GM12878 (cell line): ENCODE data around the gene GJD3. TPM values are rescaled to one million over a fixed set of nuclear protein-coding genes. Genes with fewer than 3 reads are reported as not detected.

ENCODE experiments used
- EP300 ChIP-seq, 2 experiments: fragments of 150-350 bp in 1 of 2; IDR thresholded peaks; 2 replicates each; pipeline ENCODE4 v1.6.1; 2011 to 2012; ENCODE audit warnings: low read depth in 2 of 2, low read length in 2 of 2, borderline replicate concordance in 1 of 2, improper control_type of control experiment in 1 of 2, inconsistent platforms in 1 of 2; ENCODE audit not compliant: control insufficient read depth in 1 of 2
- ETV6 ChIP-seq, 2 experiments: fragments of 450-650 bp in 1 of 2; IDR thresholded peaks in 1 of 2; conservative IDR thresholded peaks in 1 of 2; 2 replicates each; pipeline ENCODE4 v1.6.1; 2014; ENCODE audit warnings: antibody characterized with exemption in 1 of 2, borderline replicate concordance in 1 of 2, low read depth in 1 of 2, mild to moderate bottlenecking in 1 of 2, moderate library complexity in 1 of 2
- FOXM1 ChIP-seq: IDR thresholded peaks from 2 replicates; pipeline ENCODE4 v1.6.1; 2012; ENCODE audit warnings: low read depth, mild to moderate bottlenecking, inconsistent platforms, low read length, moderate library complexity
- GABPA ChIP-seq: IDR thresholded peaks from 2 replicates; pipeline ENCODE4 v1.6.1; 2014; ENCODE audit warnings: antibody characterized with exemption, low read depth, mild to moderate bottlenecking, inconsistent platforms
- GATAD2B ChIP-seq: fragments of 450-650 bp; conservative IDR thresholded peaks from 2 replicates; pipeline ENCODE4 v1.6.1; 2017; ENCODE audit warnings: low read depth, mild to moderate bottlenecking, moderate library complexity
- HDAC6 ChIP-seq: fragments of 200-600 bp; sonication (generic); IDR thresholded peaks from one replicate; pipeline ENCODE4 v1.8.0; 2017; ENCODE audit warnings: antibody characterized with exemption; ENCODE audit not compliant: unreplicated experiment
- IKZF1 ChIP-seq: fragments of 450-650 bp; conservative IDR thresholded peaks from 2 replicates; pipeline ENCODE4 v1.6.1; 2017; ENCODE audit warnings: antibody characterized with exemption, mild to moderate bottlenecking
- IKZF2 ChIP-seq, 2 experiments: fragments of 450-650 bp; IDR thresholded peaks; 2 replicates each; pipeline ENCODE4 v1.6.1; 2017; ENCODE audit warnings: mild to moderate bottlenecking in 2 of 2, moderate library complexity in 2 of 2
- MTA2 ChIP-seq: fragments of 450-650 bp; IDR thresholded peaks from 2 replicates; pipeline ENCODE4 v1.6.1; 2016; ENCODE audit warnings: low read depth, mild to moderate bottlenecking, moderate library complexity
- NBN ChIP-seq: fragments of 450-650 bp; IDR thresholded peaks from 2 replicates; pipeline ENCODE4 v1.6.1; 2016
- NFYB ChIP-seq: IDR thresholded peaks from 2 replicates; pipeline ENCODE4 v1.6.1; 2011; ENCODE audit warnings: low read depth, mild to moderate bottlenecking, low read length, improper control_type of control experiment, moderate library complexity; ENCODE audit not compliant: insufficient read depth
- NKRF ChIP-seq: fragments of 450-650 bp; conservative IDR thresholded peaks from 2 replicates; pipeline ENCODE4 v1.6.1; 2017; ENCODE audit warnings: mild to moderate bottlenecking, moderate library complexity
- NRF1 ChIP-seq: conservative IDR thresholded peaks from 2 replicates; pipeline ENCODE4 v1.6.1; 2011; ENCODE audit warnings: mild to moderate bottlenecking, low read depth, low read length, improper control_type of control experiment
- POLR2AphosphoS5 ChIP-seq: IDR thresholded peaks from 2 replicates; pipeline ENCODE4 v1.6.1; 2011; ENCODE audit warnings: mild to moderate bottlenecking, low read length, inconsistent platforms
- POU2F2 ChIP-seq: IDR thresholded peaks from 3 replicates; pipeline ENCODE4 v1.6.1; 2011; ENCODE audit warnings: low read depth, mild to moderate bottlenecking, low read length, borderline replicate concordance
- RAD51 ChIP-seq: fragments of 450-650 bp; IDR thresholded peaks from 2 replicates; pipeline ENCODE4 v1.6.1; 2016; ENCODE audit warnings: moderate library complexity, mild to moderate bottlenecking, inconsistent platforms
- SKIL ChIP-seq: fragments of 450-650 bp; IDR thresholded peaks from 2 replicates; pipeline ENCODE4 v1.6.1; 2017; ENCODE audit warnings: mild to moderate bottlenecking, low read depth, inconsistent platforms; ENCODE audit not compliant: poor library complexity, severe bottlenecking
- TCF7 ChIP-seq: IDR thresholded peaks from 2 replicates; pipeline ENCODE4 v1.6.1; 2014; ENCODE audit warnings: antibody characterized with exemption, borderline replicate concordance
- USF2 ChIP-seq: IDR thresholded peaks from 2 replicates; pipeline ENCODE4 v1.6.1; 2011; ENCODE audit warnings: low read depth, low read length, improper control_type of control experiment, borderline replicate concordance
- ZBTB4 ChIP-seq: fragments of 450-650 bp; formaldehyde crosslinking; IDR thresholded peaks from 2 replicates; pipeline ENCODE4 v1.4.0; 2022; ENCODE audit warnings: mild to moderate bottlenecking, moderate library complexity
- ZNF384 ChIP-seq: IDR thresholded peaks from 2 replicates; pipeline ENCODE4 v1.6.1; 2012; ENCODE audit warnings: low read depth, mild to moderate bottlenecking, low read length, improper control_type of control experiment, borderline replicate concordance
- polyA plus RNA-seq, 11 experiments: library from polyadenylated mRNA; depleted of rRNA in 4 of 11; unstranded in 6 of 11; stranded (reverse) in 5 of 11; fragments of >200 nt; fragmentation: Nextera tagmentation in 4 of 11; fragmentation: Illumina TruSeq in 1 of 11; extraction: Ambion mirVana in 4 of 11; extraction: Trizol in 1 of 11; gene quantifications; 1 replicate in 1 of 11; 2 replicates in 10 of 11; pipeline versions ENCODE4 v1.2.1 to v1.2.3, GENCODE V29; 2011 to 2016; ENCODE audit warnings: inconsistent platforms in 2 of 11, missing spikeins in 2 of 11, low read depth in 1 of 11
- total RNA-seq, 4 experiments: library from RNA; depleted of rRNA in 3 of 4; stranded (reverse); fragments of >200 nt in 3 of 4; fragmentation: Illumina TruSeq in 1 of 4; extraction: Trizol in 1 of 4; gene quantifications; 2 replicates each; pipeline versions ENCODE4 v1.2.1 to v1.2.3, GENCODE V29; 2013 to 2021

GJD3 gene
- total and polyA plus RNA-seq, 10 of the 15 experiments (the other 5 are each of a cell fraction or from before 2014, with no cell fraction given), result 1.6 TPM; not detected in 9

- TF ChIP-seq ZBTB4 (CRISPR knock-in tag) (no peak), ETV6 (conservative IDR thresholded peaks at IDR 0.05 in 1 of 2, IDR thresholded peaks at IDR 0.05 in 1 of 2; ENCODE audit: borderline replicate concordance in 1 of 2, low read depth in 1 of 2) (no peak), NBN (no peak), RAD51 (no peak), POLR2AphosphoS5 (peak; percentile 37; the same call in 1 of the 2 replicates), USF2 (no peak), FOXM1 (no peak), IKZF2 (IDR thresholded peaks at IDR 0.05) (peak; percentile 73), GATAD2B (0 out of 2 replicates have a peak, but pooled peaks have one; percentile 41), SKIL (peak; percentile 15), NRF1 (no peak), TCF7 (no peak), NKRF (no peak), EP300 (IDR thresholded peaks at IDR 0.05; ENCODE audit: borderline replicate concordance in 1 of 2, control insufficient read depth in 1 of 2, low read depth in 2 of 2, low read length in 2 of 2) (no peak), GABPA (no peak), NFYB (no peak), HDAC6 (no peak), POU2F2 (no peak), ZNF384 (no peak), MTA2 (0 out of 2 replicates have a peak, but pooled peaks have one; percentile 16), IKZF1 (peak; percentile 78)
Observed at GRCh38 chr17:40326014-40326831, 38.3 kb downstream of the GJD3 start (continued).
